ENCODE data around the gene HK1.
"Not testable (repeated sequence)": the region's sequence is repeated elsewhere in the genome, so short reads cannot be mapped to it uniquely, and the experiment has no call there.

HK1 gene

DNA sequence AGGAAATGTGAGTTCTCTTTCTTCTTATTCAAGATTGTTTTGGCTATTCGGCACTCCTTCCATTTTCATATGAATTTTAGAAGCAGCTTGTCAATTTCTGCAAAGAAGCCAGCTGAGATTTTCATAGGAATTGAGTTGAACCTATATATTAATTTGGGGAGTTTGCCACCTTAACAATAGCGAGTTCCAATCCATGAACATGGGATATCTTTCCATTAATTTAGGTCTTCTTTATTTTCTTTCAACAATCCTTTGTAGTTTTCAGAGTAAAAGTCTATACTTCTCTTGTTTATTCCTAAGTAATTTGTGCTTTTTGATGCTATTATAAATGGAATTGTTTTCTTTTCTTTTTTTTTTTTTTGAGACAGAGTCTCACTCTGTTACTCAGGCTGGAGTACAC is 26.9 kb upstream of the HK1 start:
- not testable (repeated sequence) for H3K27ac ChIP-seq, H3K4me3 ChIP-seq

DNA sequence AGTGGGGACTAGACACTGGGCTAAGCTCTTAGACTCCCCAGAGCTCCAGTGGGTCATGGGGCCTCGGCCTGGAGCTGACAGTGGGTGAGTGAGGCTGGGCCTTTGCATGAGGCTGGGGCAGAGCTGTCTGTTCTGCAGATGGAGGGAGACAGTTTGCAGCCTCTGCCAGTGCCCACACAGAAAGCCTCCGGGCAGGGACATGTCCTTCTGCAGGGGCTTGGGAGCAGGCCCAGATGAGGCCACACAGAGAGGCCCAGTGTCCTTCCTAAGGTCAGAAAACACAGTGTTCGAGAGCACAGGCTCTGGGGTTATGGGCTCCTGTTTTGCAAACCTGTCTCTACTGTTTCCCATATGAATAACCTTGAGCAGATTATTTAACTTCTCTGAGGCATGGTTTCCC is 25.1 kb upstream of the HK1 start:
- no peak overlapping the region for H3K4me3 ChIP-seq
- no peak overlapping the region for H3K27ac ChIP-seq

DNA sequence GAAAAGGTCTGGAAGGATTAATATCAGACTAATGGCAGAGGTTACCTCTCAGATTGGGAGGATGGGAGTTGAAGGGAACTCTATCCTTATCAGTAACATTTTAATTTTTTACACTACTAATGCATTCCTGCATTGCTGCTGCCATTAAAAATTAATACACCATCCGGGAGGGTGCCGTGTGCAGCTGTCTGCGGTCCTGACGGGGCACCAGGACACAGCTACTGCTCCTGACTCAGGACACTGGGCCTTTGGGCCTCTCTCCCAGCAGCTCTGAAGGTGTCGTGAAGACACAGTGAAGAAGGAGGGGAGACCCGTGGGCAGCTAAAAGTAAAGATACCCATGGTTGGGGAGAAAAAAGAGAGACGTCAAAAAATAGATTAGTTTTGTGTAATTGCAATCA is 23.4 kb upstream of the HK1 start:
- H3K4me3 ChIP-seq: no peak overlapping the region
- no peak overlapping the region for H3K27ac ChIP-seq

DNA sequence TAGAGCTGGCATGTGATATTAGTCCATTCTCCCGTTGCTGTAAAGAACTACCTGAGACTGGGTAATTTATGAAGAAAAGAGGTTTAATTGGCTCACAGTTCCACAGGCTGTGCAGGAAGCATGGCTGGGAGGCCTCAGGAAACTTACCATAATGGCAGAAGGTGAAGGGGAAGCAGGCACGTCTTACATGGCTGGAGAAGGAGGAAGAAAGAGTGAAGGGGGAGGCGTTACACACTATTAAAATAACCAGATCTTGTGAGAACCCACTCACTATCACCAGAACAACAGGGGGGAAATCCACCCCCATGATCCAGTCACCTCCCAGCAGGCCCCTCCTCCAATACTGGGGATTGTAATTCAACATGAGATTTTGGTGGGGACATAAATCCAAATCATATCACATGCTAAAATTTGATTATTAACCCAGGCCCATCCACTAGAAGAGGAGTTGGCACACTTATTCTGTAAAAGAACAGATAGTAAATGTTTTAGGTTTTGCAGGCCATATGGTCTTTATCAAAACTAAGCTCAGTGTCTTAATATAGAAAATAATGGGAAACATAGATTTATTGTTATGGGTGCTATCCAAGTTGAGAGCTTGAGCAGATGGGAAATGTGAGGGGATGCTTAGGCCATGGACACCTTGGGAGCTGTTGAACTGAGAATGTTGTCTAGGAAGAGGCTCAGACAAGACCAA is 18.6 kb upstream of the HK1 start:
- H3K4me3 ChIP-seq: no peak overlapping the region
- H3K27ac ChIP-seq: no peak overlapping the region

DNA sequence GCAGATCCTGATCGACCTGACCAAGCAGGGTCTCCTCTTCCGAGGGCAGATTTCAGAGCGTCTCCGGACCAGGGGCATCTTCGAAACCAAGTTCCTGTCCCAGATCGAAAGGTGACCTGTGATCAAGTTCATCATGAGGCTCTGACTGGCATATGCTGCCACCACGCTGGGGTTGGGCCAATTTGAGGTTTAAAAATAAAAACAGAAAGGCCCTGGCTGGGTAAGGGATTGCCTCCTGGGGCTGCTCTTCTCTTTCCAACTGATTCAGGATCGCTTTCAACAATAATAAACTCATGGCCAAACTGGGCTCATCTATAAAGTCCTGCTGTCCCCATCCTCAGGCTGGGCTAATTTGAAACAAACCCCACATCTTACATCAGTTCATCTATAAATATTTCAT is 17.1 kb upstream of the HK1 start:
- no peak overlapping the region for H3K27ac ChIP-seq
- H3K4me3 ChIP-seq: no peak overlapping the region

DNA sequence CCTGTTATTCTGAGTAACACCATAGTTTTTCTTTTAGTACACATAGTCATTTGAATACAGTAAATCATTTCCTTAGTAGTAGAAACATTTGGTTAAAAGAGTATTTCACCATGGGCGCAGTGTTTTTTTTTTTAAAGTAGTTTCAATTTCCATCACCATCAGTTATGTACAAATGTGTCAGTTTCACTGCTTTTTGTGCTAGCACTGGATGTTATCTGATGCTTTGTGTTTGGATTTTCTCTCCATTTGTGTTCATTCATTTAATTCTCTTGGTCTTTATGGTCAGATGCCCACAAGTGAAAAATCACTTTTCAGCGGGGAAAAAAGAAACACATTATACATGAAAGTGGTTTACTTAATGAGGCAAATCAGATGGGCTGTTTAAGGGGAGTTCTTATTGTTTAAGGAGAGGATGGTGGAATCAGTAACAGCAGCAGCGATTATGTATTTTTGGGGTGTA is 16.0 kb upstream of the HK1 start:
- Histone ChIP-seq H3K4me3 (no peak overlapping the region), H3K27ac (no peak overlapping the region)

DNA sequence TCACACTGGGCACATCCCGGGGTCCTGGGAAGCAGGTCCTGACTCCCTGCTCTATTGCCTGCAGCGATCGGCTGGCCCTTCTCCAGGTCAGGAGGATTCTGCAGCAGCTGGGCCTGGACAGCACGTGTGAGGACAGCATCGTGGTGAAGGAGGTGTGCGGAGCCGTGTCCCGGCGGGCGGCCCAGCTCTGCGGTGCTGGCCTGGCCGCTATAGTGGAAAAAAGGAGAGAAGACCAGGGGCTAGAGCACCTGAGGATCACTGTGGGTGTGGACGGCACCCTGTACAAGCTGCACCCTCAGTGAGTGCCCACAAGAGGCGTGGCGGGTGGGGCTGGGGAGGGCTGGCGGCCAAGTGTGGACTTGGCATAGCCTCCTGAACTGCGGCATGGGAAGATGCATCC is 12.8 kb upstream of the HK1 start:
- no peak overlapping the region for H3K4me3 ChIP-seq
- no peak overlapping the region for H3K27ac ChIP-seq

DNA sequence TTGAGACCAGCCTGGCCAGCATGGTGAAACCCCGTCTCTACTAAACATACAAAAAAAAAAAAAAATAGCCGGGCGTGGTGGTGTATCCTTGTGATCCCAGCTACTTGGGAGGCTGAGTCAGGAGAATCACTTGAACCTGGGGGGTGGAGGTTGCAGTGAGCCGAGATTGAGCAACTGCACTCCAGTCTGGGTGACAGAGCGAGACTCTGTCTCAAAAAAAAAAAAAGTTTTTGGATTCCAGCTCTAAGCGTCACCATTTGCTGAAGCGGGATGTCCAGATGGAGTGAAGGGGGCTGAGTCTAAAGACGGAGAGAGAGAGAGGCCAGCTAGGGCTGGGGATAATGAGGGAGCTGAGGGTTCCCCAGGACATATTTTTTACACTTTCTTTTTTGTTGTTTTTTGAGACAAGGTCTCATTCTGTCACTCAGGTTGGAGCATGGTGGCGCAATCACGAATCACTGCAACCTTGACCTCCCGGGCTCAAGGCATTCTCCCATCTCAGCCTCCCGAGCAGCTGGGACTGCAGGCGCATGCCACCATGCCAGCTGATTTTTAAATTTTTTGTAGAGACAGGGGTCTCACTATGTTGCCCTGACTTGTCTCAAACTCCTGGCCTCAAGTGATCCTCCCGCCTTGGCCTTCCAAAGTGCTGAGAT is 9.4 kb upstream of the HK1 start:
- no peak overlapping the region for H3K4me3 ChIP-seq
- H3K27ac ChIP-seq: no peak overlapping the region

DNA sequence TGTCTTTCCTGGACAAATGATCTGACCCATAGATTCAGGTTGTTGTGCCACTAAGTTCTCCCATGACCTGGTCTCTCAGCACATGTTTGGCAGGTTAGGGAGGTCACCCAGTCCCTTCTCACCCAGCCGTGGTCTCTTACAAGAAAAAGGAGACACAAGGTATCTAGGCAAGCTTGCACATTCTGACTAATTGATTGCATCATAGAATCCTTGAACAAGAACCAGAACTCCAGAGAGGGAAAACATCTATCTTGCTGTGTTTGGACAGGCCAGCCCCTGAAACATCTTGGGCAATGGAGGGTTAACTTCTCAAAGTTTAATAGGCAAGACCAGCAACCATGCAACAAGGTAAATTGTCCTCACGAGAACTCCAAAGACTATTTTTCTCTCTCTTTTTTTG is 8.5 kb upstream of the HK1 start:
- no peak overlapping the region for H3K4me3 ChIP-seq

DNA sequence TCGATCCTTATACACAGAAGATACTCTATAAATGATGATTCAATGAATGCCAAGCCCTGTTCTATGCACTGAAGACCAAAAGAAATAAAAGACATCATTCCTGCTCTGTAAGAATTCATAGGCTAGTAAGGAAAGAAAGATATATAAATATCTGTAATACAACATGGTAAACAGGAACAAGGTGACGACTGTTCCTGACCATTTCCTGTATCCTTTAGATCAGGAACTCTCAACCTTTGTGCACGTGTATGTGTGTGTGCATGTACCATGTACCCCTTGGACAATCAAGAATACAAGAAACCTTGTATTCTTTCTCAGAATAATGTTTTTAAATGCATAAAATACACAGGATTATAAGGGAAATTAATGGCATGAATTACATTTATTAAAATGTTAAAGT is 7.3 kb upstream of the HK1 start:
- Histone ChIP-seq H3K27ac (no peak overlapping the region), H3K4me3 (no peak overlapping the region)

More for the DNA sequence above, 8.5 kb upstream of the HK1 start:
- no peak overlapping the region for H3K27ac ChIP-seq

DNA sequence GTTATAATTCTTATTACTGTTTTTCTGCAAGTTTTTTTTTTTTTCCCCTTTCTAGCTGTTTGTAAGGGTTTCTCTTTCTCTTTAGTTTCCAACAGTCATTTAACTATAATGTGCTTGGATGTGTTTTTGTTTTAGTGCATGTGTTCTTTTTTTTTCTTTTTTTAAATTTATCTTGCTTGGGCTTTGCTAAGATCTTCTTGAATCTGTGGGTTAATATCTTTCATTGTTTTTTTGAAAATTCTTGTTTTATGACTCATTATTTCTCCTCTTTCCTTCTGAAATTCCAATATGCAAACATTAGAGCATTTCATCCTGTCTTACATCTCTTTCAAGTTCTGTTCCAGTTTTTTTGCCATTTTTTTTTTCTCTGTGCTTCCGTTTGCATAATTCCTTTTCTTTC is 5.7 kb upstream of the HK1 start:
- Histone ChIP-seq H3K4me3 (no peak overlapping the region), H3K27ac (no peak overlapping the region)

DNA sequence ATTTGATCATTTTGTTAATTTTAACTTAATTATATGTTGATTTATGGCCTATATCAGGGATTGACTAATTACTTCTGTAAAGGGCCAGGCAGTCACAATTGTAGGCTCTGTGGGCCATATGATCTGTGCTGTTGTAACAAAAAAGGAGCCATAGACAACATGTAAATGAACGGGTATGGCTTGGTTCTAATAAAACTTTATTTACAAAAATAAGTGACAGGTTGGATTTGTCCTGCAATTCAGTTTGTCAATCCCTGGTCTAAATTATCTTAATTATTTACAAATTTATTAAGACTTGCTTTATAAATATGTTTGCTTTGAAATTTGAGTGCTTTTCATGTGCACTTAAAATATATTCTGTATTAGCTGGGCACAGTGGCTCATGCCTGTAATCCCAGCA is 2.9 kb upstream of the HK1 start:
- Histone ChIP-seq H3K4me3 (no peak overlapping the region), H3K27ac (no peak overlapping the region)

DNA sequence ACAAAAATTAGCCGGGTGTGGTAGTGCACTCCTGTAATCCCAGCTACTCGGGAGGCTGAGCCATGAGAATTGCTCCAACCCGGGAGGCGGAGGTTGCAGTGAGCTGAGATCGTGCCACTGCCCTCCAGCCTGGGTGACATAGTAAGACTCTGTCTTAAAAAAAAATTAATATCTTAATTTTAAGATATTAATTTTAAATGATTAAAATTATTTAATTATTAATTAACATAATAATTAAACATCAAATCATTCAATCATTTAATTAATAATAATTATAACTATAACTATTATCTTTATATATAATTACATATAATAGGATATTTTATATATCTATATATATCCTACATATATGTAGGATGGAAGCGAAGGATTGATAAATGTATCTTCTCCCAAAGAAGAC is 1.8 kb upstream of the HK1 start:
- H3K4me3 ChIP-seq: no peak overlapping the region
- H3K27ac ChIP-seq: no peak overlapping the region

DNA sequence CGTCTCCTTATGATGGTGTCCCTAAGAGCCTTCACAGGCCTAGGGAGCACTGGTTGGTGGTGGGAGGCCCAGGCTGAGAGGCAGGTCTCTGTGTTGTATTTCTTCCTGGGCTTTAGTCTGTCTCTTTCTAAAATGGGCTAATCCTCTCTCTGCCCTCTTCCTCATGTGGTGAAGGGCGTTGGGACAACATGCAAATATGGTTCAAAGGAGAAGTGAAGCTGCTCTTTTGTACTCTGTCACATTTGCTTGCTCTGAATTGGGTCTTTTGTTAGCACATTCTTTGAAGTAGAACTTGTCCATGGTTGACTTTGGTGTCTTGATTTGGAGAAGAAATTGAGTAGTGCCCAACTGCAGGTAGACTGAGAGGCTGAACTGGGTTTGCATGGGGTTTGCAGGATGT is 814 bp downstream of the HK1 start:
- Histone ChIP-seq H3K4me3 (no peak overlapping the region), H3K27ac (no peak overlapping the region)

DNA sequence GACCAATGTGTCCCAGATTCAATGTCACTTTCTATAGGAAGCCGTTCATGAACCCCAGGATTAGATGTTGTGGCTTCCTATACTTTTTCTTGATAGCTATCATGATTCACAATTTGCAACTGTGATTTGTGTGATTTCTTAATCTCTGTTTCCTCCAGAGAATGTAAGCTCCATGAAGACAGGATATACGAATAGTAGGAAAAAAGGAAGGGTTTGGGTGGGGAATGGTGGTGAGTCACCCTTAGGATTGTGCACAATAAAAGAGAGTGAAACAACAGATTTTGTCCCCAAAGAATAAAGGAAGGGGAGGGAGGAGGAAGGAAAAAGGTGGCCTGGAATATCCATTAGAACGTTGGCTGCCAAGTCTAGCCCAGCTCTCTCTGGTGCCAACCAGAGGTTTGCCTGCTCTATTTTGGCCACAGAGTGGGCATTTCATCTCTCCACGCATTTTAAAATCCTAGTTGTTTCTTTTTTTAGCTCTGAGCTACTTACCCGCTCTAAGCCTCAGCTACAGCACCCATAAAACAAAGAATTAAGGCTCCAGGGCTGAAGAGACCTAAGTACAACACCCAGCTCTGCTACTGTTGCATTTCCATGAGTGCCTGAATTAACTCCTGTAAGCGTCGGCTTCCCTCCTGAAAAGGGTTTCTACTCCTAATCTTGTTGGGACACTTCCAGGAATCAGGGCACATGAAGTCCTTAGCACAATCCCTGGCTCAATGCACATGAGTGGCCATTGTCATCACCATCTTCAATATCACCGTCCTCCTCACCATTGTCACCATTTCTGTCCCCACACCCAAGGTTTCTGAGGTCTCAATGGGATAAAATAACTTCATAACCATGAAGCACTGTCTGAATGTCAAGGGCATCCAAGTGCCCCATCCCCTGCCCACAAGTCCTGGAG is 3.5 kb downstream of the HK1 start:
- H3K4me3 ChIP-seq: no peak overlapping the region
- H3K27ac ChIP-seq: no peak overlapping the region

DNA sequence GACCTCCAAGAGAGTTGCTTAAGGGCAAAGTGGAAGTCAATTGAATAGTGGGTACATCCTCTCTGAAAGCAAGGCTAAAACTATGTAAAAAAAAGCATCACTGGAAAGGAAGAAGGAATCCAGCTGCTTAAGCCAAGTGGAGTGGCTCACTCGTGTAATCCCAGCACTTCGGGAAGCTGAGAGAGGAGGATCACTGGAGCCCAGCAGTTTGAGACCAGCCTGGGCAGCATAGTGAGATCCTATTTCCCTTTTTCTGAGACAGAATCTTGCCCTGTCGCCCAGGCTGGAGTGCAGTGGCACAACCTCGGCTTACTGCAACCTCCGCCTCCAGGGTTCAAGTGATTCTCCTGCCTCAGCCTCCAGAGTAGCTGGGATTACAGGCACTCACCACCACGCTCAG is 6.1 kb downstream of the HK1 start:
- H3K27ac ChIP-seq, H3K4me3 ChIP-seq: not testable (repeated sequence)

DNA sequence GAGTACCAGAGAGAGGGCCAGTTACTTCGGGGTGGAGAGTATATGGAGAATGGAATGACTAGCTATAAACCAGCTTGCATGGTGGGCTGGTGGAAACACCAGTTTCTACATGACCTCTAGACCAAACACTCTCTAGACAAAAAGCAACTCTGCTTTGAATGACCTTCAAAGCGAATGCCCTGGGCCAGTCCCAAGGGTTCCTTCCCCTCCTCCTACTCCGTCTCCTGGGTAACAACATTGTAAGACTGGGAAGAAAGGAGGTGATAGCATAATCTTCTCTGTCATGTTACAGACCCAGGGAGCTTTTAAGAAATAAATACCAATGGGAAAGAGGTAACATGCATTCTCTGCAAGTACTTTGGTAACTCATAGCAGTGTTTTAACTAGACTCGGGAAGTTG is 7.4 kb downstream of the HK1 start:
- H3K4me3 ChIP-seq: no peak overlapping the region
- no peak overlapping the region for H3K27ac ChIP-seq

DNA sequence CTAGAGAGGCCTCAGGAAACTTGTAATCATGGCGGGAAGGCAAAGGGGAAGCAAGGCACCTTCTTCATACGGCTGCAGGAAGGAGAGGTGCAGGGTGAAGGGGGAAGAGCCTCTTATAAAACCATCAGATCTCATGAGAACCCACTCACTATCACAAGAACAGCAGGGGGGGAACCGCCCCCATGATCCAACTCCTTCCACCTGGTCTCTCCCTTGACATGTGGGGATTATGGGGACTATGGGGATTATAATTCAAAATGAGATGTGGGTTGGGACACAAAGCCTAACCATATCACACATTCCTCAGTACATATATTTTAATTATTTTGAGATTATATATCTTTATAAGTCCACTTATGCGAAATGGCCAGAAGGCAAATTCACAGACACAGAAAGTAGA is 8.9 kb downstream of the HK1 start:
- H3K27ac ChIP-seq: no peak overlapping the region
- no peak overlapping the region for H3K4me3 ChIP-seq

DNA sequence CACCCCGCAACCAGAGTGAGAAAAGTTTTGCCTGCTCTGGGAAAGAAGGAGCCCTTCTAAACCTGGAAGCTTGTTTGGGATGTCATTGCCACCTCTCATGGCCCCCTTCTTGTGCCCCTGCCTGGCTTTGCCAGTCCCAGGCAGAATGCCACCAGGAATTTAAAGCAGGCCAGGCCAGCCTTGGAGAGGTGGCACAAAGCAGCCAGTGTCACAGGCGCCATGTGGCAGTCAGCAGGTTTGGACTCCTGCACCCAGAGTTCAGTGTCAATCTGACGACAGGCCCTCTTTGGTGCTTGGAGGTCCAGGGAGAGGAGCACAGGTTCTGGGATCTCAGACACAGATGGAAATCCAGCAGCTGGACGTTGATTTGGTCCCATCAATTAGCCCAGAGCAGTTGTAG is 12.7 kb downstream of the HK1 start:
- Histone ChIP-seq H3K4me3 (no peak overlapping the region), H3K27ac (no peak overlapping the region)

DNA sequence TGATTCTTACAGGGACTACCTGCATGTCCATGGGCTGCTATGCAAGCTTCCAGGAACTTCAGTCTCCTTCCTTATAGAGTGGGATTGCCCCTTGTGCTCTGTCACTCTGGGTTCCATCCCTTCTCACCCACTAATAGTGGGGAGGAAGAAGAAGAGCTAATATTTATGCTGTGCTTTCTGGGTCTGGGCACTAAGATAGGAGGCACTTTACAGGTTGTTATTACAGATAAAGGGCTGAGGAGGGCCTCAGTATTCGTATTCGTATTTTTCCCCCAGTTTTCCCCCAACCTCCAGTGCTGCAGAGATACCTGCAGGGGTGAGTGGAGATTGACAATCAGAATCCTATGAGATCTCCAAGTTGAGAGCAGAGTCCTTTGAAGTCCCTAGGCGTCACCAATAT is 14.2 kb downstream of the HK1 start:
- Histone ChIP-seq H3K4me3 (no peak overlapping the region), H3K27ac (no peak overlapping the region)

DNA sequence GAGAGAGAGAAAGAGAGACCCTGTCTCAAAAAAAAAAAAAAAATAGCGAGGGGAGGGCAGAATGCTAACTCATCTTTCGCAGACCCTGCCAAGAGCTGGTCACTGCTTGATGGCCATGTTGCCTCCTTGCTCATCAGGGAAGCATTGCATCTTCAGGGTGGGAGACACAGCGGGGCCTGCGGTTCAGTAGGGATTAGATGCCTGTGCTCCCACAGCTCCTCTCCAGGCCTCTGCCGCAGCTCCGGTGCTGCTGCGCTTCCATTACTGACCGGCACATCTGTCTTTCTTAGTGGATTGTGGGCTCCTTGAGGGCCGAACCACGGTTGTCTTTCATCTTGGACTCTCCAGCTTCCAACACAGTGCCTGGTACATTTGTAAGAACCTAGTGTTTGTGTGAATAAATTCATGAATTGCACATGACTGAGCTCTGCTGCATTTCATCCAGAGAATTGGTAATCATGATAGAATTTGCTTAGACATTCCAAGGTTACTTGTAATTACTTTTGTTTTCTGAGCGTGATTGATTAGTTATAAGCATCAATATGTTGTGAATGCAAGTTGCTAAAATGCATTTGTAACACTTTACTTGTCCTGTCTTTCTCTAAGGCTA is 16.8 kb downstream of the HK1 start:
- H3K4me3 ChIP-seq: no peak overlapping the region
- no peak overlapping the region for H3K27ac ChIP-seq
